Measurements from ENCODE around the gene GPX6.
"Not testable (repeated sequence)": the region's sequence is repeated elsewhere in the genome, so short reads cannot be mapped to it uniquely, and the experiment has no call there.

The GPX6 gene

DNA sequence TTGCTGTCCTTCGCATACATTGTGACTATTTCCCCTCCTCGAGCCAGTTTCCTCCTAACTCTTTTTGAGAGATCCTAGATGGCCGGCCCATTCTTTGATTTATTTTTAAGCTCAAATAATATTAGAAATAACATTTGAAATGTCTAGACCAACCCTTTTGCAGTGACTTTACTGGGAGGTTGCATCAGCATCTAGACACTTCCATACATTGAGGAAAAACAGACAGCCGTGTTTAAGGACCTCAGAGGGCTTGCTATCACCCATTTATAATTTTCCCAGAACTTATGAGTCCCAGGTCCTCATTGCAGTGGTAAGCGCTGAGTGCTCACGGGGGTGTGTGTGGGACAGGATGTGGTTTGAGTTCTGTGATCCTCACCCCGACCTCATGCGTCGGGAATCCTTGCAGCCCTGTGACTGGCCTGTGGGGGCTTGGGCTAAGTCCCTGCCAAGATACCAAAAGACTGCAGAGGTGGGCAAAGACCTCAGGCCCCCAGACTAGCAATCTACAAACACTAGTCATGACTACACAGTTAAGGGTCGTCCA lies 10.0 kb upstream of the GPX6 start, which contains the start of gene GPX5:
Gene GPX5 (plus strand): TSS at position 386 of the 544 bp plus-strand sequence. CDS start 133 bp downstream, at position 519.
- no peak for DNase-seq (ENCODE audit: low spot score)
- H3K27ac ChIP-seq: no peak within 1 kb of the TSS
- ChIA-PET POLR2A (ENCODE audit: low non-redundant PET) (no interaction called here), CTCF (no interaction called here)
- TF ChIP-seq, protein P1, sequence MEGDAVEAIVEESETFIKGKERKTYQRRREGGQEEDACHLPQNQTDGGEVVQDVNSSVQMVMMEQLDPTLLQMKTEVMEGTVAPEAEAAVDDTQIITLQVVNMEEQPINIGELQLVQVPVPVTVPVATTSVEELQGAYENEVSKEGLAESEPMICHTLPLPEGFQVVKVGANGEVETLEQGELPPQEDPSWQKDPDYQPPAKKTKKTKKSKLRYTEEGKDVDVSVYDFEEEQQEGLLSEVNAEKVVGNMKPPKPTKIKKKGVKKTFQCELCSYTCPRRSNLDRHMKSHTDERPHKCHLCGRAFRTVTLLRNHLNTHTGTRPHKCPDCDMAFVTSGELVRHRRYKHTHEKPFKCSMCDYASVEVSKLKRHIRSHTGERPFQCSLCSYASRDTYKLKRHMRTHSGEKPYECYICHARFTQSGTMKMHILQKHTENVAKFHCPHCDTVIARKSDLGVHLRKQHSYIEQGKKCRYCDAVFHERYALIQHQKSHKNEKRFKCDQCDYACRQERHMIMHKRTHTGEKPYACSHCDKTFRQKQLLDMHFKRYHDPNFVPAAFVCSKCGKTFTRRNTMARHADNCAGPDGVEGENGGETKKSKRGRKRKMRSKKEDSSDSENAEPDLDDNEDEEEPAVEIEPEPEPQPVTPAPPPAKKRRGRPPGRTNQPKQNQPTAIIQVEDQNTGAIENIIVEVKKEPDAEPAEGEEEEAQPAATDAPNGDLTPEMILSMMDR (conservative IDR thresholded peaks at IDR 0.05; ENCODE audit: low read depth): no peak

DNA sequence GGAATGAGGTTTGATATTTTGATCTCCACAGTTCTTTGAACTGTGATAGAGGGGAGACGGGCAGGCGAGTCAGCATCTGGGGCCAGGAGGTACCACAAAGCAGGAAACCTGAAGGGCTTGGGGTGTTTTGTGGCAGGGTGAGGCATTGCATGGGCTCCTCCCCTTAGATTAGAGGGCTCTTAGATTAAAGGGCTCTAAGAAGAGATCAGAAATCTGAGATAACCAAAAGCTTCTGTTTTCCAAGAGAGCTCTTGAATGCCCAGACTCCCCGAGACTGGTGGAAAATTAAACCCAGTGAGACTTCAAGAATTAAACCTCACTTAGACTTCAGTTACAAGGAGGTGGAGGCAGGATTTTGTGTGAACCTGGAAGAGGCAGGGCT lies 7.6 kb upstream of the GPX6 start:
- TF ChIP-seq, protein P1 (conservative IDR thresholded peaks at IDR 0.05; ENCODE audit: low read depth): no peak
- DNase-seq (ENCODE audit: low spot score): no peak
- no peak overlapping the region for H3K27ac ChIP-seq
- POLR2A ChIA-PET (ENCODE audit: low non-redundant PET): no interaction called here
- CTCF ChIA-PET: interaction anchor here (1.3 kb wide), 1 partner anchor 19 kb away, joined by 4 read pairs; no protein-coding TSS in a partner anchor

DNA sequence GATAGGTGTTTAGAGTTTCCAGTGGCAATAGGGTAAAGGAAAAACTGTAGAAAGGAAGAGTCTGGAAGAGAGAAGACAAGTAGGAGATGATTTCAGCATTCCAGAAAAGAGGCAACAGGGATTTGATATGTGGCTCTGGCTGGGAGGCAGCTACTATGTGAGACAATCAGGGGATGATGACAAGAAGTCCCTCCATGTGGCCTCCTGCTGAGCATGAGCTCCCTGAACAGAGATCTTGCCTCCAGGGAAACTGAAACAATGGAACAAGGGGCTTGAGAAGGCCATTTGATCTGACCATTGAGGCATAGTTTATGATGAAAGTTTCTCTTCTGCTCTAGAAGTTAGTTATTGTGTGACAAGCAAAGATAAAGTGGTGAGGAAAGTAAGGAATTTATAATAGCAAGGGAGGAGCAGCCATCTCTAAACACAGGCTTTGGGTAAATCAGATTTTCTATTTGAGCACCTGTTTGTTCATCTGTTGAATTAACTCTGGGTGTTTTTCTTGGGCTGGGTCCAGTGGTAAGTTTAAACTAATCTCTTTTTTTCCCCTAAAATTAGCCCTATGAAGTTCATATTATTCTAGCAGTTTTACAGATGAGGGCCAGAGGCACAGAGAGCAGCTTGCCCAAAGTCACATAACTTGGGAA lies 7.1 kb upstream of the GPX6 start:
- ChIA-PET POLR2A (ENCODE audit: low non-redundant PET) (no interaction called here), CTCF (interaction anchor here (0.7 to 1.3 kb wide), 2 partner anchors 8 to 20 kb away, joined by 3 to 4 read pairs; no protein-coding TSS in a partner anchor)
- DNase-seq (ENCODE audit: low spot score): no peak
- TF ChIP-seq, protein P1 (conservative IDR thresholded peaks at IDR 0.05; ENCODE audit: low read depth): no peak
- no peak overlapping the region for H3K27ac ChIP-seq

DNA sequence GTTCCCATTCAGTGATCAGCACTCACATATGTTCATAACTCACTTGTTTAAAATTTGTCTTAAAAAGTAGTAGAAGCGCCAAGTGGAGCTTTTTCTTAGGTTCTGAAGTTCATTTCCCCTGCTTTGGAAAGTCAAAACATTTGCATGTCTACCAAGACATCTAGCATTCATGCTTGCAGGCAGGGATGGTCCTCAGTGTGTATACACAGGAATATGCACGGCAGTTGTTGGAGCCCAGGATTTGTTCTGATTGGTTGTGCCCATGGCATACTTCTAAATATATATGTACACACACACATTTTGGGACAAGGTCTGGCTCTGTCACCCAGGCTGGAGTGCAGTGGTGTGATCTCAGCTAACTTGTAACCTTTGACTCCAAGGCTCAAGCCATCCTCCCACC lies 2.4 kb upstream of the GPX6 start:
- ChIA-PET CTCF (no interaction called here), POLR2A (ENCODE audit: low non-redundant PET) (no interaction called here)
- TF ChIP-seq, protein P1 (conservative IDR thresholded peaks at IDR 0.05; ENCODE audit: low read depth): no peak

DNA sequence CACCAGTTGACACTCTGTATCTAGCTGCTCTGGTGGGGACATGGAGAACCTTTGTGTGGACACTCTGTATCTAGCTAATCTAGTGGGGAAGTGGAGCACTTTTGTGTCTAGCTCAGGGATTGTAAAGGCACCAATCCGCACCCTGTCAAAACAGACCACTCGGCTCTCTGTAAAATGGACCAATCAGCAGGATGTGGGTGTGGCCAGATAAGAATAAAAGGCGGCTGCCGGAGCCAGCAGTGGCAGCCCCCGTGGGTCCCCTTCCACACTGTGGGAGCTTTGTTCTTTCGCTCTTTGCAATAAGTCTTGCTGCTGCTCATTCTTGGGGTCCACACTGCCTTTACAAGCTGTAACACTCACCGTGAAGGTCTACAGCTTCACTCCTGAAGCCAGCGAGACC lies 3.2 kb downstream of the GPX6 start:
- H3K27ac ChIP-seq; POLR2A ChIA-PET (ENCODE audit: low non-redundant PET); DNase-seq (ENCODE audit: low spot score): not testable (repeated sequence)
- CTCF ChIA-PET: interaction anchor here (1.4 kb wide), 1 partner anchor 30 kb away, joined by 3 read pairs; no protein-coding TSS in a partner anchor

More for the DNA sequence above, 2.4 kb upstream of the GPX6 start:
- H3K27ac ChIP-seq: no peak overlapping the region
- DNase-seq (ENCODE audit: low spot score): no peak

DNA sequence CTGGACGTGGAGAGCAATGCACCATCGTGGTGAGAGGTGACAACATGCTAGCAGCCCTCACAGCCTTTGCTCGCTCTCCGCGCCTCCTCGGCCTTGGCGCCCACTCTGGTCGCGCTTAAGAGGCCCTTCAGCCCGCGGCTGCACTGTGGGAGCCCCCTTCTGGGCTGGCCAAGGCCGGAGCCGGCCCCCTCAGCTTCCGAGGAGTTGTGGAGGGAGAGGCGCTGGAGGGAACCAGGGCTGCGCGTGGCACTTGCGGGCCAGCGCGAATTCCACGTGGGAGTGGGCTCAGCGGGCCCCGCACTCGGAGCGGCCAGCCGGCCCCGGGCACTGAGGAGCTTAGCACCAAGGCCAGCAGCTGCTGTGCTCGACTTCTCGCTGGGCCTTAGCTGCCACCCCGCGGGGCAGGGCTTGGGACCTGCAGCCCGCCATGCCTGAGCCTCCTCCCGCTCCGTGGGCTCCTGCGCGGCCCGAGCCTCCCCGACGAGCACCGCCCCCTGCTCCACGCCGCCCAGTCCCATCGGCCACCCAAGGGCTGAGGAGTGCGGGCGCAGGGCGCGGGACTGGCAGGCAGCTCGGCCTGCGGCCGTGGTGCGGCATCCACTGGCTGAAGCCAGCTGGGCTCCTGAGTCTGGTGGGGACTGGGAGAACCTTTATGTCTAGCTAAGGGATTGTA lies 3.8 kb downstream of the GPX6 start:
- ChIA-PET POLR2A (ENCODE audit: low non-redundant PET) (no interaction called here), CTCF (no interaction called here)
- TF ChIP-seq, protein P1 (conservative IDR thresholded peaks at IDR 0.05; ENCODE audit: low read depth): no peak
- no peak overlapping the region for H3K27ac ChIP-seq
- no peak for DNase-seq (ENCODE audit: low spot score)
